ENCODE data around the gene EPG5.
"Not testable (repeated sequence)": the region's sequence is repeated elsewhere in the genome, so short reads cannot be mapped to it uniquely, and the experiment has no call there.

EPG5 gene

GRCh38 chr18:45976974-45977373, 9.8 kb upstream of the EPG5 start:
- no peak for DNase-seq

- no peak for DNase-seq
These were observed 9.4 kb upstream of the EPG5 start for GRCh38 chr18:45976566-45976965.

- peak; percentile 88 for DNase-seq
These were observed 7.0 kb upstream of the EPG5 start for GRCh38 chr18:45974088-45974536.

- DNase-seq = not testable (repeated sequence)
These were observed 2.2 kb downstream of the EPG5 start for GRCh38 chr18:45964913-45965312.

- DNase-seq = no peak
These were observed 4.3 kb downstream of the EPG5 start for GRCh38 chr18:45962866-45963265.

- no peak for DNase-seq
These were observed 4.7 kb downstream of the EPG5 start for GRCh38 chr18:45962461-45962860.

- not testable (repeated sequence) for DNase-seq
These were observed 7.6 kb downstream of the EPG5 start for GRCh38 chr18:45959484-45959883.

GRCh38 chr18:45958730-45959129, 8.4 kb downstream of the EPG5 start:
- DNase-seq = no peak

- DNase-seq = no peak
These were observed 9.1 kb downstream of the EPG5 start for GRCh38 chr18:45958027-45958426.

- DNase-seq = peak; percentile 17
These were observed 10.0 kb downstream of the EPG5 start for GRCh38 chr18:45957100-45957499.

- DNase-seq = no peak
These were observed 12.8 kb downstream of the EPG5 start for GRCh38 chr18:45954070-45954934.

- DNase-seq = no peak
These were observed 16.0 kb downstream of the EPG5 start for GRCh38 chr18:45951016-45951714.

GRCh38 chr18:45945669-45946068, 21.5 kb downstream of the EPG5 start:
- DNase-seq = no peak

GRCh38 chr18:45940724-45941123, 26.4 kb downstream of the EPG5 start:
- no peak for DNase-seq

GRCh38 chr18:45939236-45939635, 27.9 kb downstream of the EPG5 start:
- no peak for DNase-seq

- no peak for DNase-seq
These were observed 28.6 kb downstream of the EPG5 start for GRCh38 chr18:45938488-45938935.

- no peak for DNase-seq
These were observed 31.4 kb downstream of the EPG5 start for GRCh38 chr18:45935591-45936335.

- no peak for DNase-seq
These were observed 34.4 kb downstream of the EPG5 start for GRCh38 chr18:45932708-45933107.

GRCh38 chr18:45930963-45931362, 36.2 kb downstream of the EPG5 start:
- no peak for DNase-seq

GRCh38 chr18:45926691-45927090, 40.4 kb downstream of the EPG5 start:
- DNase-seq = no peak

- no peak for DNase-seq
These were observed 41.0 kb downstream of the EPG5 start for GRCh38 chr18:45926085-45926484.

GRCh38 chr18:45923138-45923537, 44.0 kb downstream of the EPG5 start:
- DNase-seq = no peak

GRCh38 chr18:45920367-45920766, 46.8 kb downstream of the EPG5 start:
- peak; percentile 100 for DNase-seq

Measured in NCI-H69 (cell line).